ENCODE results near the gene CHST6.

CHST6 gene

DNA sequence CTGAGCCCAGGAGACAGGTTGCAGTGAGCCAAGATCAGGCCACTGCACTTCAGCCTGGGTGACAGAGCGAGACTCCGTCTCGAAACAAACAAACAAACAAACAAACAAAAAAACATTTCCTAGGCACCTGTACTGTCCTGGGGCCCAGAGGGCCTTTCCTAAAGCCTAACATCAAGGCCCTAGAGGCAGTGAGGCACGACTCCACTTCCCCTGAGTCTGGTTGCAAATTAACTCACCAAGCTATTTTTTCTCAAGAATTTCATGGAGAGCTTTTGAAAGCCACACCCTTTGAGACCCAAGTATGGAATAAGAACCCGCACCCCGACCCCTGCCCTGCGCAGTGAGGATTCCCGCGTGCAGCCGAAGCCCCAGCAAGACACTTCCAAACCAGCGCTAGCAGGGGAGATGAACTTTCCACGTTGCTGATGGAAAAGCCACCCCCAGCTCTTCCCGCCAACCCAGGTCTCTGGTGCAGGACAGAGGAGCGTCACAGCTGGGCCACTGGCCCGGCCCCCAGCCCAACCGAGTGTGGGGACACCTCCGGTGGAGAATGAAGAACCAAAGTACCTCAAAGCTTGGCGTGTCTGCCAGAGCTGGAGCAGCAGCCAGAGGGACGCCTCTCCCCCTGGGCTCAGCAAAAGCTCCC, 39.4 kb upstream of the CHST6 start:
- H3K36me3 ChIP-seq (ENCODE audit: control insufficient read depth in 2 of 2, insufficient read depth in 1 of 2, low read length in 2 of 2) = no peaks in the 10 kb centered on the region
- H3K4me1 ChIP-seq (ENCODE audit: control insufficient read depth, insufficient read depth, low read length) = no peaks in the 10 kb centered on the region
- no peak overlapping the region for H3K27ac ChIP-seq (ENCODE audit: extremely low read depth, low read depth, low read length)
- no peaks in the 10 kb centered on the region for H3K9me3 ChIP-seq (ENCODE audit: control insufficient read depth, insufficient read depth, low read depth, low read length)
- TF ChIP-seq, protein P1, sequence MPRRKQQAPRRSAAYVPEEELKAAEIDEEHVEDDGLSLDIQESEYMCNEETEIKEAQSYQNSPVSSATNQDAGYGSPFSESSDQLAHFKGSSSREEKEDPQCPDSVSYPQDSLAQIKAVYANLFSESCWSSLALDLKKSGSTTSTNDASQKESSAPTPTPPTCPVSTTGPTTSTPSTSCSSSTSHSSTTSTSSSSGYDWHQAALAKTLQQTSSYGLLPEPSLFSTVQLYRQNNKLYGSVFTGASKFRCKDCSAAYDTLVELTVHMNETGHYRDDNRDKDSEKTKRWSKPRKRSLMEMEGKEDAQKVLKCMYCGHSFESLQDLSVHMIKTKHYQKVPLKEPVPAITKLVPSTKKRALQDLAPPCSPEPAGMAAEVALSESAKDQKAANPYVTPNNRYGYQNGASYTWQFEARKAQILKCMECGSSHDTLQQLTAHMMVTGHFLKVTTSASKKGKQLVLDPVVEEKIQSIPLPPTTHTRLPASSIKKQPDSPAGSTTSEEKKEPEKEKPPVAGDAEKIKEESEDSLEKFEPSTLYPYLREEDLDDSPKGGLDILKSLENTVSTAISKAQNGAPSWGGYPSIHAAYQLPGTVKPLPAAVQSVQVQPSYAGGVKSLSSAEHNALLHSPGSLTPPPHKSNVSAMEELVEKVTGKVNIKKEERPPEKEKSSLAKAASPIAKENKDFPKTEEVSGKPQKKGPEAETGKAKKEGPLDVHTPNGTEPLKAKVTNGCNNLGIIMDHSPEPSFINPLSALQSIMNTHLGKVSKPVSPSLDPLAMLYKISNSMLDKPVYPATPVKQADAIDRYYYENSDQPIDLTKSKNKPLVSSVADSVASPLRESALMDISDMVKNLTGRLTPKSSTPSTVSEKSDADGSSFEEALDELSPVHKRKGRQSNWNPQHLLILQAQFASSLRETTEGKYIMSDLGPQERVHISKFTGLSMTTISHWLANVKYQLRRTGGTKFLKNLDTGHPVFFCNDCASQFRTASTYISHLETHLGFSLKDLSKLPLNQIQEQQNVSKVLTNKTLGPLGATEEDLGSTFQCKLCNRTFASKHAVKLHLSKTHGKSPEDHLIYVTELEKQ (tag by site-specific recombination; IDR thresholded peaks at IDR 0.05; ENCODE audit: borderline replicate concordance) = no peak
- TF ChIP-seq ZNF404 (tag by site-specific recombination; IDR thresholded peaks at IDR 0.05) = no peak
- no peak for TF ChIP-seq ZSCAN23 (tag by site-specific recombination; IDR thresholded peaks at IDR 0.05)
- no peak for TF ChIP-seq HOXC10 (CRISPR knock-in tag; IDR thresholded peaks at IDR 0.05)
- TF ChIP-seq, protein P2, sequence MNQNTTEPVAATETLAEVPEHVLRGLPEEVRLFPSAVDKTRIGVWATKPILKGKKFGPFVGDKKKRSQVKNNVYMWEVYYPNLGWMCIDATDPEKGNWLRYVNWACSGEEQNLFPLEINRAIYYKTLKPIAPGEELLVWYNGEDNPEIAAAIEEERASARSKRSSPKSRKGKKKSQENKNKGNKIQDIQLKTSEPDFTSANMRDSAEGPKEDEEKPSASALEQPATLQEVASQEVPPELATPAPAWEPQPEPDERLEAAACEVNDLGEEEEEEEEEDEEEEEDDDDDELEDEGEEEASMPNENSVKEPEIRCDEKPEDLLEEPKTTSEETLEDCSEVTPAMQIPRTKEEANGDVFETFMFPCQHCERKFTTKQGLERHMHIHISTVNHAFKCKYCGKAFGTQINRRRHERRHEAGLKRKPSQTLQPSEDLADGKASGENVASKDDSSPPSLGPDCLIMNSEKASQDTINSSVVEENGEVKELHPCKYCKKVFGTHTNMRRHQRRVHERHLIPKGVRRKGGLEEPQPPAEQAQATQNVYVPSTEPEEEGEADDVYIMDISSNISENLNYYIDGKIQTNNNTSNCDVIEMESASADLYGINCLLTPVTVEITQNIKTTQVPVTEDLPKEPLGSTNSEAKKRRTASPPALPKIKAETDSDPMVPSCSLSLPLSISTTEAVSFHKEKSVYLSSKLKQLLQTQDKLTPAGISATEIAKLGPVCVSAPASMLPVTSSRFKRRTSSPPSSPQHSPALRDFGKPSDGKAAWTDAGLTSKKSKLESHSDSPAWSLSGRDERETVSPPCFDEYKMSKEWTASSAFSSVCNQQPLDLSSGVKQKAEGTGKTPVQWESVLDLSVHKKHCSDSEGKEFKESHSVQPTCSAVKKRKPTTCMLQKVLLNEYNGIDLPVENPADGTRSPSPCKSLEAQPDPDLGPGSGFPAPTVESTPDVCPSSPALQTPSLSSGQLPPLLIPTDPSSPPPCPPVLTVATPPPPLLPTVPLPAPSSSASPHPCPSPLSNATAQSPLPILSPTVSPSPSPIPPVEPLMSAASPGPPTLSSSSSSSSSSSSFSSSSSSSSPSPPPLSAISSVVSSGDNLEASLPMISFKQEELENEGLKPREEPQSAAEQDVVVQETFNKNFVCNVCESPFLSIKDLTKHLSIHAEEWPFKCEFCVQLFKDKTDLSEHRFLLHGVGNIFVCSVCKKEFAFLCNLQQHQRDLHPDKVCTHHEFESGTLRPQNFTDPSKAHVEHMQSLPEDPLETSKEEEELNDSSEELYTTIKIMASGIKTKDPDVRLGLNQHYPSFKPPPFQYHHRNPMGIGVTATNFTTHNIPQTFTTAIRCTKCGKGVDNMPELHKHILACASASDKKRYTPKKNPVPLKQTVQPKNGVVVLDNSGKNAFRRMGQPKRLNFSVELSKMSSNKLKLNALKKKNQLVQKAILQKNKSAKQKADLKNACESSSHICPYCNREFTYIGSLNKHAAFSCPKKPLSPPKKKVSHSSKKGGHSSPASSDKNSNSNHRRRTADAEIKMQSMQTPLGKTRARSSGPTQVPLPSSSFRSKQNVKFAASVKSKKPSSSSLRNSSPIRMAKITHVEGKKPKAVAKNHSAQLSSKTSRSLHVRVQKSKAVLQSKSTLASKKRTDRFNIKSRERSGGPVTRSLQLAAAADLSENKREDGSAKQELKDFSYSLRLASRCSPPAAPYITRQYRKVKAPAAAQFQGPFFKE (tag by site-specific recombination; IDR thresholded peaks at IDR 0.05; ENCODE audit: borderline replicate concordance) = no peak
- no peak for TF ChIP-seq ZSCAN30 (tag by site-specific recombination; IDR thresholded peaks at IDR 0.05)
- TF ChIP-seq ZBTB21 (tag by site-specific recombination; IDR thresholded peaks at IDR 0.05) = no peak
- TF ChIP-seq, protein P3, sequence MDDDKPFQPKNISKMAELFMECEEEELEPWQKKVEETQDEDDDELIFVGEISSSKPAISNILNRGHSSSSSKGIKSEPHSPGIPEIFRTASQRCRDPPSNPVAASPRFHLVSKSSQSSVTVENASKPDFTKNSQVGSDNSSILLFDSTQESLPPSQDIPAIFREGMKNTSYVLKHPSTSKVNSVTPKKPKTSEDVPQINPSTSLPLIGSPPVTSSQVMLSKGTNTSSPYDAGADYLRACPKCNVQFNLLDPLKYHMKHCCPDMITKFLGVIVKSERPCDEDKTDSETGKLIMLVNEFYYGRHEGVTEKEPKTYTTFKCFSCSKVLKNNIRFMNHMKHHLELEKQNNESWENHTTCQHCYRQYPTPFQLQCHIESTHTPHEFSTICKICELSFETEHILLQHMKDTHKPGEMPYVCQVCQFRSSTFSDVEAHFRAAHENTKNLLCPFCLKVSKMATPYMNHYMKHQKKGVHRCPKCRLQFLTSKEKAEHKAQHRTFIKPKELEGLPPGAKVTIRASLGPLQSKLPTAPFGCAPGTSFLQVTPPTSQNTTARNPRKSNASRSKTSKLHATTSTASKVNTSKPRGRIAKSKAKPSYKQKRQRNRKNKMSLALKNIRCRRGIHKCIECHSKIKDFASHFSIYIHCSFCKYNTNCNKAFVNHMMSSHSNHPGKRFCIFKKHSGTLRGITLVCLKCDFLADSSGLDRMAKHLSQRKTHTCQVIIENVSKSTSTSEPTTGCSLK (tag by site-specific recombination; IDR thresholded peaks at IDR 0.05) = no peak
- no peak for TF ChIP-seq ZNF138 (tag by site-specific recombination; IDR thresholded peaks at IDR 0.05; ENCODE audit: borderline replicate concordance)
- CTCF ChIA-PET = interaction anchor here (1.8 kb wide), 1 partner anchor 70 kb away, joined by 11 read pairs; no protein-coding TSS in a partner anchor
- POLR2A ChIA-PET = interaction anchor here (1.0 kb wide), 1 partner anchor 18 kb away, joined by 4 read pairs; no protein-coding TSS in a partner anchor
- no peak overlapping the region for H3K4me3 ChIP-seq (ENCODE audit: low read depth, low read length)

DNA sequence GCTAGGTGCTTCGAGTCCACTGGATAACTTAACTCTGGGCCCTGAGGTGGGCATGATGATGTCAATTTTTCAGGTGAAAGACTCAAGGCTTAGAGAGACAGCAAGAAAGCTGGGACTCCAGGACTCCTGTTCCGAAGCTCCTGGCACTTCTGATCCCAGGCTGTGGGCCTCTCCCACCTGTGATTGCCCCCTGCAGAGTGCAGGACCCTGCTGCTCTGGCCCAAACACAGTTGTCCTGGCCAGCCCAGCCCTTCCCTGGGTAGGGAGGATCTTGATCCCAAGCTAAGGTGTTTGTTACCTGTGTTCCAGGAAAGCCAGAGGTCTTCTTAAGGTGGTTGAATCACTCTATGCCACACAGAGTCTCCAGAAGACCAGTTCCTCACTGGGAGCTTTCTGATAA, 37.5 kb upstream of the CHST6 start:
- Histone ChIP-seq H3K4me1 (ENCODE audit: control insufficient read depth, insufficient read depth, low read length) (no peaks in the 10 kb centered on the region), H3K27ac (ENCODE audit: extremely low read depth, low read depth, low read length) (no peak overlapping the region), H3K4me3 (ENCODE audit: low read depth, low read length) (no peak overlapping the region), H3K9me3 (ENCODE audit: control insufficient read depth, insufficient read depth, low read depth, low read length) (no peaks in the 10 kb centered on the region), H3K36me3 (ENCODE audit: control insufficient read depth in 2 of 2, insufficient read depth in 1 of 2, low read length in 2 of 2) (no peaks in the 10 kb centered on the region)
- ChIA-PET POLR2A (no interaction called here), CTCF (interaction anchor here (0.6 to 1.6 kb wide), 3 partner anchors 16 to 62 kb away, joined by 4 to 5 read pairs (median 4); no protein-coding TSS in a partner anchor)
- no peak for TF ChIP-seq ZSCAN23 (tag by site-specific recombination; IDR thresholded peaks at IDR 0.05)
- no peak for TF ChIP-seq KLF10 (tag by site-specific recombination; IDR thresholded peaks at IDR 0.05)
- TF ChIP-seq KLF16 (tag by site-specific recombination; IDR thresholded peaks at IDR 0.05) = no peak
- no peak for TF ChIP-seq ZNF624 (tag by site-specific recombination; IDR thresholded peaks at IDR 0.05)
- no peak for TF ChIP-seq ZNF16 (tag by site-specific recombination; IDR thresholded peaks at IDR 0.05; ENCODE audit: low read depth)
